ENCODE data around the gene GIPC3. TPM values are rescaled to one million over a fixed set of nuclear protein-coding genes. Genes with fewer than 3 reads are reported as not detected.
A peak's percentile ranks its signal among the peaks of the same experiment; 100 is the strongest.

GIPC3 gene
- total RNA-seq, 1 donor from 2014 or later, result 6.1 TPM

DNA sequence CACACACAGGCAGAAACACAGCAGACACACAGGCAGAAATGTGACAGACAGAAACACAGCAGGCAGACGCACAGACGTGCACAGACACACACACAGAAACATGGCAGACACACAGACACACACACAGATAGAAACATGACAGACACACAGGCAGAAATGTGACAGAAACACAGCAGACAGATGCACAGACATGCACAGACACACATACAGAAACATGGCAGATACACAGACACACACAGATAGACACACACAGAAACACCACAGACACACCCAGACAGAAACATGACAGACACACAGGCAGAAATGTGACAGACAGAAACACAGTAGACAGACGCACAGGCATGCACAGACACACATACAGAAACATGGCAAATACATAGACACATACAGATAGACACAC, 20.1 kb downstream of the GIPC3 start:
- H3K27me3 ChIP-seq, result no peaks in the 10 kb centered on the region
- H3K4me3 ChIP-seq, result peak overlapping the region; percentile 74 to 96
- TF ChIP-seq, protein P1, sequence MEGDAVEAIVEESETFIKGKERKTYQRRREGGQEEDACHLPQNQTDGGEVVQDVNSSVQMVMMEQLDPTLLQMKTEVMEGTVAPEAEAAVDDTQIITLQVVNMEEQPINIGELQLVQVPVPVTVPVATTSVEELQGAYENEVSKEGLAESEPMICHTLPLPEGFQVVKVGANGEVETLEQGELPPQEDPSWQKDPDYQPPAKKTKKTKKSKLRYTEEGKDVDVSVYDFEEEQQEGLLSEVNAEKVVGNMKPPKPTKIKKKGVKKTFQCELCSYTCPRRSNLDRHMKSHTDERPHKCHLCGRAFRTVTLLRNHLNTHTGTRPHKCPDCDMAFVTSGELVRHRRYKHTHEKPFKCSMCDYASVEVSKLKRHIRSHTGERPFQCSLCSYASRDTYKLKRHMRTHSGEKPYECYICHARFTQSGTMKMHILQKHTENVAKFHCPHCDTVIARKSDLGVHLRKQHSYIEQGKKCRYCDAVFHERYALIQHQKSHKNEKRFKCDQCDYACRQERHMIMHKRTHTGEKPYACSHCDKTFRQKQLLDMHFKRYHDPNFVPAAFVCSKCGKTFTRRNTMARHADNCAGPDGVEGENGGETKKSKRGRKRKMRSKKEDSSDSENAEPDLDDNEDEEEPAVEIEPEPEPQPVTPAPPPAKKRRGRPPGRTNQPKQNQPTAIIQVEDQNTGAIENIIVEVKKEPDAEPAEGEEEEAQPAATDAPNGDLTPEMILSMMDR (IDR thresholded peaks at IDR 0.05), result no peak
- no peak for DNase-seq (ENCODE audit: low spot score in 2 of 2)
- H3K9me3 ChIP-seq, result no peaks in the 10 kb centered on the region
- H3K4me1 ChIP-seq, result peaks cover 50 to 76% of the 10 kb centered on the region in 2 donors
- intact Hi-C loops (cut with DNase I), result loop anchor here (5.0 kb wide), 3 partner anchors 48 to 148 kb away; partner anchors contain the start of genes FZR1 and MFSD12
- H3K27ac ChIP-seq, result peak overlapping the region; percentile 94 to 99
- peaks cover under 1 to 2% of the 10 kb centered on the region in 2 donors for H3K36me3 ChIP-seq

DNA sequence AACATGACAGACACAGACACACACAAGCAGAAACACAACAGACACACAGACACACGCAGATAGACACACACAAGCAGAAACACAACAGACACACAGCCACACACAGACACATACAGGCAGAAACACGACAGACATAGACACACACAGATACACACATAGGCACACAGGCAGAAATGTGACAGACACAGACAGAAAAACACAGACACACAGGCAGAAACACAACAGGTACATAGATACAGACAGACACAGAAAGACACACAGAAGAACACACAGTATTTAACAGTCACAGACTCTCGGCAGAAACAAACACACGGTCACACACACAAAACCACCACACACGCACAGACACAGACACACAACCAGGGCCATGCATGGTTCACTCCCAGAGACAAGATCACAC, 20.5 kb downstream of the GIPC3 start:
- intact Hi-C loops (cut with DNase I), result loop anchor here (2.0 to 5.0 kb wide), 5 partner anchors 17 to 148 kb away; partner anchors contain the start of genes FZR1, HMG20B and MFSD12
- Histone ChIP-seq H3K4me3 (peak overlapping the region; percentile 74 to 96), H3K36me3 (no peaks in the 10 kb centered on the region), H3K4me1 (peaks cover 50 to 77% of the 10 kb centered on the region in 2 donors), H3K27ac (peak overlapping the region; percentile 94 to 99), H3K27me3 (no peaks in the 10 kb centered on the region), H3K9me3 (no peaks in the 10 kb centered on the region)
- TF ChIP-seq, protein P1 (IDR thresholded peaks at IDR 0.05), result no peak
- DNase-seq (ENCODE audit: low spot score in 2 of 2), result no peak

DNA sequence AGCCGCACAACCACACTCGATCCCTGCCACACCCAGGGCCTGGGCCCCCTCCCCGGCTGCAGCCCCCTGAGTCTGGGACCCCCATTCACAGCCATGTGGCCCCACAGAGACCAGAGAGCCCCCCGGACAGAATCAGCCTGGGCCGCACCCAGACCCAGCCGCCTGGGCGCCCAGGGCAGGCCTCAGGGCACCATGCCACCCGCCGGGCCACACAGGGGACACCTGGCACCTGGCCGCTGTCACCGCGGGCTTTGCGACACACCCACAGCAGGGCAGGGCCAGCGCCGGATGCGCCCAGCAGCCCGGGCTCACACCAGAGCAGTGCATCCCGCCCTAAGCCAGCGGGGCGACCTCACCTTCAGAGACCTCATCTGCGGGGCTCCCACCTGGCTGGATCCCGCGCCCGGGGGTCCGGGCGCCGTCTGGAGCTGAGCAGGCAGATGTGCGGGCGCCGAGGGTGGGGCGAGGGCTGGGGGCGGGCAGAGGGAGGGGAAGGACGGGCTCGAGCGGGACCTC, 21.0 kb downstream of the GIPC3 start:
- Histone ChIP-seq H3K4me1 (peaks cover 50 to 74% of the 10 kb centered on the region in 2 donors), H3K4me3 (peak overlapping the region; percentile 74 to 96), H3K27ac (peak overlapping the region; percentile 94 to 99), H3K27me3 (no peaks in the 10 kb centered on the region), H3K36me3 (peaks cover under 1 to 2% of the 10 kb centered on the region in 2 donors), H3K9me3 (no peaks in the 10 kb centered on the region)
- TF ChIP-seq, protein P1 (IDR thresholded peaks at IDR 0.05), result no peak
- intact Hi-C loops (cut with DNase I), result loop anchor here (2.0 to 5.0 kb wide), 5 partner anchors 17 to 149 kb away; partner anchors contain the start of genes FZR1, HMG20B and MFSD12
- DNase-seq (ENCODE audit: low spot score in 2 of 2), result no peak

DNA sequence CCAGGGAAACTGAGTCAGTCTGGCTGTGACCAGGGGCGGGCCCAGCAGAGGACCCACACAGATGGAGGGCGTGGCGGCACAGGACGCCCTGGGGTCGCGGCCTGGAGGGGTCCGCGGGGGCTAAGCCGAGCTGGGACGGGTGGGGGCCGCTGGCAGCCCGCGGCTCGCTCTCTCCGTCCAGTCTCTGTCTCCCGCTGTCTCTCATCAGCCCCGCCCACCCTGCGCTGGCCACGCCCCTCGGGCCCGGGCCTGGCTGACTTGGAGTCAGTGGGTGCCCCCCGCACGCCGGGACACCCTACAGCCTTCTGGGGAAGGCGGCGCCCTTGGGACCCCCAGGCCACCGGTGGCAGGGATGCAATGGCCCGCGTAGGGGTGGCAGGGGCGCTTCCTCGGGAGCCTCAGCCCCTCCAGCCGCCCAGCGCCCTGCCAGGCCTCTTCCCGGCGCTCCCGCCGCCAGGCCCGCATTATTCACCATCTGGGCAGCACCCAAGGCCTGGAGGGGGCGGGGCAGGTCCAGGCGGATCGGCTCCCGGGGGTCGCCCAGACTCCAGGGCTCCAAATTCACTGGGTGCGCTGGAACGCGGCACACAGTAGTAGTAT, 21.5 kb downstream of the GIPC3 start, which contains the start of gene TBXA2R:
Gene TBXA2R, minus strand, starts transcription at position 186 of the 600 bp plus-strand sequence. CDS start 6,241 bp downstream, outside the sequence.
- TF ChIP-seq, protein P1 (IDR thresholded peaks at IDR 0.05), result no peak
- peaks cover 6 to 8% of the 10 kb centered on the region in 2 donors for H3K36me3 ChIP-seq
- H3K4me3 ChIP-seq, result peak within 1 kb of the TSS; percentile 74 to 96
- H3K27me3 ChIP-seq, result no peaks in the 10 kb centered on the region
- DNase-seq (ENCODE audit: low spot score in 2 of 2), result peak; percentile 35 to 91
- peak within 1 kb of the TSS; percentile 94 to 99 for H3K27ac ChIP-seq
- H3K4me1 ChIP-seq, result peaks cover 47 to 68% of the 10 kb centered on the region in 2 donors
- no peaks in the 10 kb centered on the region for H3K9me3 ChIP-seq
- intact Hi-C loops (cut with DNase I), result loop anchor here (2.0 to 5.0 kb wide), 5 partner anchors 18 to 149 kb away; partner anchors contain the start of genes FZR1, HMG20B and MFSD12

DNA sequence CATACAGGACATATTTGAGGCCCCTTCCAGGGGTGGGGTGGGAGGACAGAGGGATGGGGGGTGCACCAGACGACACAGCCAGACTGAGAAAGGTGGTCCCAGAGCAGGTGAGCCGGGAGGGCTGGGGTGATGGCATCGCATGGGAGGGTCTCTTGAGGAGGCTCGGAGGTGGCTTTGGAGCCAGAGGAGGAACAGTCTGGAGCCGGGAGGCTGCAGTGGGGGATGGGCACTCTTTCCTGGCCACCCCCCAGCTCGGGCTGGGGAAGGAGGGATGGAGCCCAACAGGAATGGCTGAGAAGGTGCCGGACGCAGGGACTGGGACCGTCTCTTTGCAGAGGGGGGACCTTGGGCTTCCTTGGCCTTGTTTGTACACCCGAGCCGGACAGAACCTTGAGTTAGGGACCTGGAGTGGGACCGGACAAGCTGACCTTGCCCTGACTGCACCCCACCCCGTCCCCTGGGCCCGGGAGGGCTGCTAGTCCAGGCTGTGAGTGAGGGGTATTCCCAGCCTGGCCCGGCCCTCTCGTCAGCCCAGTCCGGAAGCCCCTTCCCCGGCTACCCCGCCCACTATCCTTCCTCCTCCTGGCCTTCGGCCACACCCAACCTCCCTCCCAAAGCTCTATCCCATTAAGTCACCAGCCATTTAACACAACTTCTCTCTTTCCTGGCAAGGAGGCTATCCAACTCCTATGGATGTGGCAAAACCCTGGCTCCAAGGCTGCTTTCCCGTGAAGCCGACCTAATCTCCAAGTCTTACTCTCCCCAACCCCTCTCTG, 22.2 kb downstream of the GIPC3 start:
- TF ChIP-seq, protein P1 (IDR thresholded peaks at IDR 0.05), result no peak
- Histone ChIP-seq H3K4me1 (peaks cover 47 to 62% of the 10 kb centered on the region in 2 donors), H3K27ac (peak overlapping the region; percentile 94 to 99), H3K9me3 (no peaks in the 10 kb centered on the region), H3K36me3 (peaks cover 13 to 14% of the 10 kb centered on the region in 2 donors), H3K4me3 (peak overlapping the region; percentile 74 to 96), H3K27me3 (no peaks in the 10 kb centered on the region)
- intact Hi-C loops (cut with DNase I), result loop anchor here (2.0 to 5.0 kb wide), 5 partner anchors 19 to 150 kb away; partner anchors contain the start of genes FZR1, HMG20B and MFSD12
- DNase-seq (ENCODE audit: low spot score in 2 of 2), result peak in 1 of 2 donors; percentile 82
